BE2C (cell line): Measurements from ENCODE around the gene HYAL2.

Experiments used
- DNase-seq: peaks from one replicate; pipeline ENCODE4 v3.0.0-alpha.2; 2020
- H3K27me3 ChIP-seq: fragments of 250-450 bp; sonication (Bioruptor Pico); 2 replicates; pipeline ENCODE4 v1.5.1; 2020; ENCODE audit warnings: mild to moderate bottlenecking
- H3K36me3 ChIP-seq: fragments of 250-450 bp; sonication (Bioruptor Pico); 2 replicates; pipeline ENCODE4 v1.5.1; 2020; ENCODE audit warnings: mild to moderate bottlenecking
- H3K4me1 ChIP-seq: fragments of 250-450 bp; sonication (Bioruptor Pico); 2 replicates; pipeline ENCODE4 v1.5.1; 2020
- H3K4me3 ChIP-seq: 2 replicates; pipeline ENCODE4 v1.5.1; 2011; ENCODE audit warnings: low read depth, low read length
- H3K9me3 ChIP-seq: fragments of 250-450 bp; sonication (Bioruptor Pico); 2 replicates; pipeline ENCODE4 v1.5.1; 2020
- CTCF ChIP-seq: IDR thresholded peaks from 2 replicates; pipeline ENCODE4 v1.5.1; 2012; ENCODE audit warnings: mild to moderate bottlenecking, low read depth, low read length

The HYAL2 gene

GRCh38 chr3:50341537-50341936 lies 19.0 kb upstream of the HYAL2 start:
- no peak for TF ChIP-seq CTCF
- Histone ChIP-seq H3K36me3 (peaks cover 3% of the 10 kb centered on the region; the same call in 1 of the 2 replicates), H3K27me3 (no peaks in the 10 kb centered on the region), H3K9me3 (no peaks in the 10 kb centered on the region), H3K4me1 (peaks cover 3% of the 10 kb centered on the region; the same call in 1 of the 2 replicates), H3K4me3 (no peak overlapping the region)
- DNase-seq: no peak

- Histone ChIP-seq H3K4me1 (peaks cover 3% of the 10 kb centered on the region; the same call in 1 of the 2 replicates), H3K4me3 (no peak within 1 kb of the TSS), H3K36me3 (peaks cover 3% of the 10 kb centered on the region; the same call in 1 of the 2 replicates), H3K27me3 (no peaks in the 10 kb centered on the region), H3K9me3 (no peaks in the 10 kb centered on the region)
- TF ChIP-seq CTCF: no peak
- DNase-seq: no peak
These were observed 18.1 kb upstream of the HYAL2 start, which contains the start of gene RASSF1 for GRCh38 chr3:50340448-50341329. RASSF1 (minus strand) TSS chr3:50340836; CDS start chr3:50340805, 31 bp downstream.

GRCh38 chr3:50340147-50340447 lies 17.6 kb upstream of the HYAL2 start:
- DNase-seq: no peak
- H3K27me3 ChIP-seq: no peaks in the 10 kb centered on the region
- H3K9me3 ChIP-seq: no peaks in the 10 kb centered on the region
- peaks cover 3% of the 10 kb centered on the region; the same call in 1 of the 2 replicates for H3K4me1 ChIP-seq
- TF ChIP-seq CTCF: no peak
- peaks cover 3% of the 10 kb centered on the region; the same call in 1 of the 2 replicates for H3K36me3 ChIP-seq
- H3K4me3 ChIP-seq: no peak overlapping the region

- DNase-seq: no peak
- Histone ChIP-seq H3K4me1 (peaks cover 3% of the 10 kb centered on the region; the same call in 1 of the 2 replicates), H3K9me3 (no peaks in the 10 kb centered on the region), H3K36me3 (peaks cover 3% of the 10 kb centered on the region; the same call in 1 of the 2 replicates), H3K4me3 (no peak overlapping the region), H3K27me3 (no peaks in the 10 kb centered on the region)
- no peak for TF ChIP-seq CTCF
These were observed 17.1 kb upstream of the HYAL2 start for GRCh38 chr3:50339485-50340146.

- no peak for TF ChIP-seq CTCF
- Histone ChIP-seq H3K36me3 (peaks cover 3% of the 10 kb centered on the region; the same call in 1 of the 2 replicates), H3K9me3 (no peaks in the 10 kb centered on the region), H3K27me3 (no peaks in the 10 kb centered on the region), H3K4me3 (no peak overlapping the region), H3K4me1 (peaks cover 3% of the 10 kb centered on the region; the same call in 1 of the 2 replicates)
- no peak for DNase-seq
These were observed 16.4 kb upstream of the HYAL2 start for GRCh38 chr3:50338965-50339364.
